GM12801 (cell line): Measurements from ENCODE around the gene BMAL2.

Source experiments
- CTCF ChIP-seq: IDR thresholded peaks from one replicate; pipeline ENCODE4 v1.5.1; 2011; ENCODE audit warnings: control low read depth; ENCODE audit not compliant: insufficient read length; ENCODE audit errors: extremely low read depth

The BMAL2 gene

DNA sequence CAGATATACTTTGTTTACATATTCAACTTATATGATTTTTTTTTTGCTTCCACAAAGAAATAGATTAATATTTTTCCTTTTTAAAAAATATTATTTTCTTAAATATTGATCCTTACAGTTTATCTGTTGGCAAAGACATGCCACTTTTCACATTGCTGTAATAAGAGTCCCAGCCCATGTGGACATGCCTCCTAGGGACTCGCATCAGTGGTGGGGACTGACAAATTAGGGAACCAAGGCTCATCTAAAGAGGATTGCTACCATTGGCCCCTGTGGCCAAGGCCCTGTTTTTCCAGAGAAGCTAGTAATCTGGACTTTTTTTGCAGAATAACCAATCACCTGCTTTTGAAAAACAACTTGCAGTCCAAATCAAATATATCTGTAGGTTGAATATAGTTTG, 27.8 kb upstream of the BMAL2 start:
- no peak for TF ChIP-seq CTCF

DNA sequence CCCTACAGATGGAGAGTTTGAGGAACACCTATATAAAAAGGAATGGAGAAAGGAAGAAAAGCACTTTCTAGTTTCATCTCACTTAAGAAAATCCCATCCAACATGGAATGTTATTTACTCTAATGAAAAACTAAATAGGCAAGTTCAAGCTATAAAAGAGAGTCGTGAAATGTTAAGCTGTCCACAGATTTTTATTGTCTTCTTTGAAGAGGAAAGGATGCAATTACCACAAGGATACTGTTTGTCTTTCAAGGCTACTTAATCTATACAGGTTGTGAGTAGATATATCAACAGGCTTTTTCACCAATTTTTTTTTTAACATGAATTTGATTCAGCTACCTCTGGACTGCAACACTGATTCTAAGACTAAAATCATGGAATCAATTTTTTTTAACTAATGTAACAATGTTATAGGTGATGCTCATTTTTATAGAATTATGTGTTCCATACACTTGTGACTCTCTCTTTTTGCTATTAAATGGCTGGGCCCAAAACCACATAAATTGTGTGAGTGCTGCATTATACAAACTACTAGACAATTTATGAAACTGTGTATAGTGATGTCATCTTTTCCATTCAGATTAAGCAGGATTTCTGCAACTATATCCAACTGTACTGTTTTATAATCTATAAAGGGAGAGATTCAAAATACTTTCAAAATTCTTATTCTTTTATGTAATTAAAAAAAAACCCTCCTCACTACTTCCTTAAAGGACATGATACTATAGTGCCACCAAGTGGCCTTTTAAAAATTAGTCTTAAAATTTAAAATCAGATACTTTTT, 26.8 kb upstream of the BMAL2 start:
- TF ChIP-seq CTCF, result no peak

DNA sequence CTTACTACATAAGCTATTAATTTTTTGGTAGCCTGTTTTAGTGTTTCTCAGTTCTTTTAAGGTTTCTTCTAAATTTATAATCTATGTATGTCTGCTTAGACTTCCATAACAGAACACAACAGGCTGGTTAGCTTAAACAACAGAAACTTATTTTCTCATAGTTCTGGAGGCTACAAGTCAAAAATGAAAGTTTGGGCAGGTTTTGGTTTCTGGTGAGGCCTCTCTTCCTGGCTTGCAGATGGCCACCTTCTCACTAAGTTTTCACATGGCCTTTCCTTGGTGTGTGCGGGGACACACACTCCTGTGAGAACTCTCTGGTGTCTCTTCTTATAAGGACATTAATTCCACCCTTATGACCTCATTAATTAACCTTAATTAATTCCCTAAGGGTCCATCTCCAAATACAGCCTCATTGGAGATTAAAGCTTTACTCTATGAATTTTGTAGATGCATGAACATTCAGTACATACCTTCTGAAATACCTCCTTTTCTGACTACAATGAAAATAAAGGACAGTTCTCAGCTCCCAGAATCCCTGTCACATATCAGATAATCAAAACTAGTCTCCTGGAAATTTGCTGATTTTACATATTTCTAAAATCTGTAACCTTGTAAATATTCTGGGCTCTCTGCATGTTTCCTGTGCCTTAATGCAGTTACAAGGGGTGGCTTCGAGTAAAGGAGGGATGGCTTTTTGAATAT, 23.2 kb upstream of the BMAL2 start:
- TF ChIP-seq CTCF, result no peak

GRCh38 chr12:27309995-27310315, 22.7 kb upstream of the BMAL2 start:
- no peak for TF ChIP-seq CTCF

DNA sequence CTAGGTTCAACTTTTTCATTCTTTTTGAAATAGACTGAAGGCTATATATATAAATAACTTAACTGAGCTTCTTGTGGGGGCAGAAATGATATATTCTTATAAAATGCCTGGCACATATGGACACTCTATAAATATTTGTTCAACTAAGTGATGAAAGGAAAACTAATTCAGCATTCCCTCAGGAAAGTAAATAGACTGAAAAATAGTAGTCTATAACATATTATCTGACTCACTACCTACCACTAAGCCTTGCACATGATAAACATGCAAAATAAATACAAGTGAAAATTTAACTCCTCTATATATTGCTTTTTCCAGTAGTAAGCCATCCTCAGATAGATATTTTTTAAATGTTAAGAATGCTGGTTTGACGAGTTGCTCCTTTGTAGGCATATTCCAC, 15.7 kb upstream of the BMAL2 start:
- TF ChIP-seq CTCF, result no peak

GRCh38 chr12:27319409-27319808, 13.2 kb upstream of the BMAL2 start:
- no peak for TF ChIP-seq CTCF

- no peak for TF ChIP-seq CTCF
Observed at GRCh38 chr12:27319848-27320247, 12.8 kb upstream of the BMAL2 start.
